Activated CD8-positive, alpha-beta memory T cell treated with anti-CD3 and anti-CD28 coated beads for 36 hours (primary cell): ENCODE data around the gene COMT. TPM values are rescaled to one million over a fixed set of nuclear protein-coding genes. Genes with fewer than 3 reads are reported as not detected.

ENCODE experiments used
- CTCF ChIA-PET: fragments of 350-600 bp; sonication (Branson Sonifier 250); formaldehyde crosslinking; loops from one replicate; lab custom pipeline; 2021; ENCODE audit warnings: antibody characterized with exemption; lab: Charles Lee
- POLR2A ChIA-PET: fragments of 350-600 bp; sonication (Branson Sonifier 250); formaldehyde crosslinking; loops from one replicate; lab custom pipeline; 2021; ENCODE audit warnings: antibody characterized with exemption; lab: Charles Lee
- total RNA-seq, 2 experiments: library from RNA; stranded (reverse); gene quantifications; one replicate each; pipeline ENCODE4 v1.2.3, GENCODE V29; 2021

COMT gene
- total RNA-seq, 2 experiments from 2014 or later, result 92.1 to 96.2 TPM

- CTCF ChIA-PET, result interaction anchor here (0.9 to 4.8 kb wide), 5 partner anchors 20 to 242 kb away, joined by 3 to 37 read pairs (median 5); no protein-coding TSS in a partner anchor
These were observed 31.3 kb downstream of the COMT start for GRCh38 chr22:19972652-19973550.

DNA sequence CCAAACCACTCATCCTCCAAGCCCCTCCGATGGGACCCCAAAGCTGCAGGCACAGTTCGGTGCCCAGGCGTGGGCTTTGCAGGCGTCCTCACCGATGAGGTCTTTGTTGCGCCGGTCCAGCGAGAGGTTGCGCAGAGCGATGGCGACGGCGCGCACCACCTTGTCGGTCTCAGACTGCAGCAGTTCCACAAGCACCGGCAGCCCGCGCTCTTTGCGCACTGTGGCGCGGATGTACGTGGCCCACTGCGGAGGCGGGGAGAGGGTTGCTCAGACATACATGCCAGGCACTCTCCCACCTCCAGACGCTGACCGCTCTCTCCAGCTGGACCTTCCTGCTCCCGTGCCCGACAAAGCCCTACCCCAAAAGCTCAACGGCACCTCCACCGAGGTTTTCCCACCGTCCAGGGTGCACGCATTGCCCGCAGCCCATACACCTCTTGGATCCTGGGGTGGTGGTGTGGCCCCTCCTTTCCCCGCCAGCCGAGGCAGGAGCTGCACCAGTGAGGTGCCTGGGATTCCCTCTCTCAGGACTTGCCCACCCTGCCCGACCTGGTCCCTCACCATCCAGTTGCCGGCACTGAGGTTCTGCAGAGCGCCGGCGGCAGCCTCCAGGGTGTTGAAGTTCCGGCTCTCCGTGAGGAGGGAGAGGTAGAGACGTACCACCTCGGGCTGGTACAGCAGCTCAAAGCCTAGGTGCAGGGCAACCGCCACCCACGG lies 32.1 kb downstream of the COMT start:
- ChIA-PET POLR2A (interaction anchor here (0.6 kb wide), 1 partner anchor 18 kb away, joined by 3 read pairs; no protein-coding TSS in a partner anchor), CTCF (interaction anchor here (0.9 to 2.1 kb wide), 4 partner anchors 11 to 183 kb away, joined by 3 to 8 read pairs (median 4); no protein-coding TSS in a partner anchor)

More at GRCh38 chr22:19972652-19973550, 31.3 kb downstream of the COMT start:
- POLR2A ChIA-PET, result no interaction called here

DNA sequence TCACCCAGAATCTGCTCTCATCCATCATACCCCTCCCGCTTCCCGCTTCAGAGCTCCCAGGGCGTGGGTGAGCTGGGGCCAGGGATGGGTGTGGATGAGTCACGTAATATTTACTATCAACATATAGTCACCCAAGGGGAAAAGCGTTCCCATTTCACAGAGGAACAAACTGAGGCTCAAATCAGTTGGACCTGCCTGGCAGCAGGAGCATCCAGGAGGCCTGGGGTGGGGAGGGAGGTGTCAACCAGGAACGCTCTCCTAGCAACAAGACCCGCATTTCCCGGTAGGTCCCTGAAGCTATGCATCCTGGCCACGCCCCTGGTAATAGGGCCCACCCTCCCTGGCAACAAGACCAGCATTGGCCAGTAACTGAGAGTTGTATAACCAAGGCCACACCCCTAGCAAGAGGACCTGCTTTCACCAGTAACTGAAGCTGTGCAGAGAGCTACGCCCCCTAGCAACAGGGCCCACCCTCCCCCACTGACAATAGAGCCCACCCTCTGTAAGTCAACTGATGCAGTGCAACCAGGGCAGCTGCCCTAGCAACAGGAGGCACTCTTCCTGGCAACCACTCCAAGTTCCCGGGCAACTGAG lies 32.8 kb downstream of the COMT start:
- POLR2A ChIA-PET, result interaction anchor here (0.6 kb wide), 1 partner anchor 18 kb away, joined by 3 read pairs; no protein-coding TSS in a partner anchor

DNA sequence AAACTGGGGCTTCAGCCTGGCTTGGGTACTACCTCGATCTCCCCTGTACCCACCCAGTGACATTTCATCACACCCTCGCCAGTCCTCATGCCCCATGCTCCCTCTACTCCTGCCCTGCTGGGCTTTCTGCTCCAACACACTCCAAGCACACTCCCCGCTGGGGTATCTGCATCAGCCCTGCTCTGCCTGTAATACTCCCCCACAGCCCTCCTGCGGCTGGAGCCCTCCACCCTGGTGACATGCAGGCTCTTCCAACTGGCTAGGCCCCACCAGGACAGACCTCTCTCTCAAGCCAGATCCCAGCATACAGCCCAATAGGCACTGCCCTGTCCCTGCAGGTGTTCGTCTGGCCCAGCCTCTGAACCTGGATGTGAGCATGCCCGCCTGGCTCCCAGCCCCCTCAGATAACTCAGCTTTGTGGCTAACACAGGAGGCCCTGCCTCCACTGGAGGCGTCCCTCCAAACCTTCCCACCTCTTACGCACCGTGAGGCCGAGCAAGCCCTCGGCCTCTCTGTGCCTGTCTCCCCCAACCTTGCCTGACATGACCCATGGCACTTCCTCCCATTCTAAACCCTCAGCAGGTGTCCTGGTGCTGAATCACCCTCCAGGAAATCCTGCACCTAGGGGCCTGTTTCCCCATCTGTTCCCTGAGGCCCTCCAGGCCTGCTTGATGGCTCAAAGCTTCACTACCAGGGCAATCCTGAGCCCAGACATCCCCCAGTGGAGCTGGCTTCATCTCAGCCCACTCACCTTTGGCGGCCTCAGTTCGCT lies 33.5 kb downstream of the COMT start:
- CTCF ChIA-PET, result interaction anchor here (1.2 to 2.1 kb wide), 3 partner anchors 9 to 38 kb away, joined by 3 to 8 read pairs (median 4); no protein-coding TSS in a partner anchor
- POLR2A ChIA-PET, result no interaction called here

More for the DNA sequence above, 32.8 kb downstream of the COMT start:
- CTCF ChIA-PET, result interaction anchor here (0.9 to 2.1 kb wide), 4 partner anchors 10 to 183 kb away, joined by 3 to 8 read pairs (median 4); no protein-coding TSS in a partner anchor

DNA sequence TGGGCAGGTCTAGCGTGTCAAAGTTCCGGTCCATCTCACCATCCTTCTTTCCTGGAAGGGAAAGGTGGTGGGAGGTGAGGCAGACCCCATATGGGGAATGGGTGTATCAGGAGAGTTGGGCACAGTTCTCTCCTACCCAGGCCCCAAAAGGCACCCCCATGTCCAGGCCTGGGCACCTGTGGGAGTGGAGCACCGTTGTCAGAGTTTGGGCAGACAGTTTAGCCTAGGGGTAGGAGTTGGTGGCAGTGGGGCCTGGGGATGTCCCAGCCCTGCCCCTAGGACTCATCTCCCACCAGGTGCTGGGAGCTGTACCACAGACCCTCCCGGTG lies 34.1 kb downstream of the COMT start:
- CTCF ChIA-PET, result interaction anchor here (2.1 kb wide), 1 partner anchor 38 kb away, joined by 8 read pairs; no protein-coding TSS in a partner anchor
- POLR2A ChIA-PET, result no interaction called here

DNA sequence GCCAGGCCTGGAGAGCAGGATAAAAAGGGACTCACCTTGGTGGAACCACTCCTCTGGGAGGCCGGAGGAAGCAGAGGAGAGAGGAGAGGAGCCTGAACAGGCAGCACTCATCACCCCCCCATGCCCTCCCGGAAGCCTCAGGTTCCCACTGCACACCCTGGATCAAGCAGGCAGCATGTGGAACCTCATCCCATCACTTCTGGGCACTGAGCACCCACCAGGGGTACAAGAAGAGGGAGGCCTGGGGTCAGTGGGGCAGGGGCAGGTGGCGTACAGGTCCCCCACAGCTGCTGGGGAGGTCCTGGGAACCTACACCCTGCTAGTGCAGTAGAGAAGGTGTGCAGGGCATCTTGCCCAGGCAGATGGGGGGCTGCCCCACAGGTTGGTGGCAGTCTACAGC lies 35.1 kb downstream of the COMT start:
- ChIA-PET CTCF (no interaction called here), POLR2A (no interaction called here)

GRCh38 chr22:19977296-19978243 lies 36.0 kb downstream of the COMT start:
- ChIA-PET CTCF (no interaction called here), POLR2A (no interaction called here)

GRCh38 chr22:19978748-19979147 lies 37.2 kb downstream of the COMT start:
- ChIA-PET CTCF (no interaction called here), POLR2A (no interaction called here)

DNA sequence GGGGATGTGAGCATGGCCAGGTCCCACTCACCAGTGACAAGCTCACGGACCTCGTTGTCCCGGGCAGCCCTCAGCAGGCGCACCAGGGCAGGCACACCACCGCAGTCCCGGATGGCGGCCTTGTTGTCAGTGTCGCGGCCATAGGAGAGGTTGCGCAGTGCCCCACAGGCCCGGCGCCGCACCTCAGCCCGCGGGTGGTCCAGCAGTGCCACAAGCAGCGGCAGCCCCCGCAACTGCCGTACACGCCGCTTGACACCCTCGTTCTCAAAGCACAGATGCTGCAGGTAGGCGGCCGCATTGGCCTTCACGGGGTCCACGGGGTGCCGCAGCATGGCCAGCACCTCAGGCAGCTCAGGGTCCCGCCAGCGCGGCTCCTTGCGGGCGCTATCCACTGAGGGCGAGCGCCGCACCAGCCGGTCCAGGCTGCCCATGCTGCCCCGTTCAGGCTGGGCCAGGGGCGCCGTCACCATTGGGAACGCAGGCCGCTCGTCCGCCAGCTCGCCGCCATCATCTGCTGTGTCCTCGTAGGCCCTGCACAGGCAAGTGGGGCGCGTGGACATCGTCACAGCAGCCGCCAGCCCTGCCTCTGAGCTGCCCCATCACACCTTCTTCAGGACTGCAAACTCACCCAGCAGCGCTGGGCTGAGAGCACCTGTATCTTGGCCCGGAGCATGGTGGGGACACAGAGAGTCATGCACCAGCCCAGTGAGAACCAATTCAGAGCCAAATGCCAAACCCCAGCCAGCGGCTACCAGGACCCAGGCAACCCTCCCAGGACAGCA lies 38.3 kb downstream of the COMT start:
- ChIA-PET CTCF (no interaction called here), POLR2A (no interaction called here)

- ChIA-PET CTCF (no interaction called here), POLR2A (no interaction called here)
These were observed 39.2 kb downstream of the COMT start for GRCh38 chr22:19980766-19981165.

DNA sequence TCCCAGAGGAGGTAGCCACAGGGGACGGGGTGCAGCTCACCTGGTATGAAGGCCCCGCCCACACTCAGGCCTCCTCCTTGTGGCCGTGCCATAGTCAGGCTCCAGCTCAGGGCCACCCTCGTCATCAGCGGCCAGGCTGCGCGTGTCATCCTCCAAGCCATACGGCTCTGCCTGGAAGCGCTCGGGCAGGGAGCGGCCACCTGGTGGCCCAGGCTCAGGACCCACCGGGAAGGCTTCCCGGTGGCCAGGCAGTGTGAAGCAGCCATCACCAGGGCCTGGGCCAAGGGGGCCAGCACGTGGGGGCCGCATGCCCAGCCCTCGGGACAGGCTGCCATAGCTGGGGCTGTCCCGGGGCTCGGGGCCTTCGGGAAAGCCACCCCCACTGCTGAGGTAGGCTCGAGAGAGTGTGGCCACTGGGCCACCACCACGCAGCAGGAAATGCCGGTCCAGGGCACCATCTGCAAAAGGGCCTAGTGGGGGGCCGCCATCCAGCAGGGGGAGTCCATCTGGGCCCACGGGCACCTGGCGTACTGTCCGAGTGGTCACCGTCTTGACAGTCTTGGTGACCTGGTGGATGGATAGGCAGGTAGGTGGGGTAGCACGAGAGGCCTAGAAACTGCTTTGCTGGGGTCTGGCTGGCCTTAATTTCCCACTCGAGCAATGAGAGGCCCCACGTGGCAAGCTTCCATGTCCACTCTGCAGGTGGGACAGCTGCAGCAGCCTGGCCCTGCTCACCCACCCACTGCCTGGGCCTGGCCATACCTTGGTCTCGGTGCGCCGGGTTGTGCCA lies 39.8 kb downstream of the COMT start:
- CTCF ChIA-PET, result no interaction called here
- POLR2A ChIA-PET, result interaction anchor here (0.8 kb wide), 1 partner anchor 22 kb away, joined by 4 read pairs; no protein-coding TSS in a partner anchor

- ChIA-PET CTCF (no interaction called here), POLR2A (interaction anchor here (0.8 kb wide), 1 partner anchor 23 kb away, joined by 4 read pairs; no protein-coding TSS in a partner anchor)
These were observed 40.7 kb downstream of the COMT start for GRCh38 chr22:19981961-19982920.

GRCh38 chr22:19982991-19983578 lies 41.5 kb downstream of the COMT start:
- CTCF ChIA-PET, result interaction anchor here (0.6 kb wide), 1 partner anchor 62 kb away, joined by 3 read pairs; no protein-coding TSS in a partner anchor

DNA sequence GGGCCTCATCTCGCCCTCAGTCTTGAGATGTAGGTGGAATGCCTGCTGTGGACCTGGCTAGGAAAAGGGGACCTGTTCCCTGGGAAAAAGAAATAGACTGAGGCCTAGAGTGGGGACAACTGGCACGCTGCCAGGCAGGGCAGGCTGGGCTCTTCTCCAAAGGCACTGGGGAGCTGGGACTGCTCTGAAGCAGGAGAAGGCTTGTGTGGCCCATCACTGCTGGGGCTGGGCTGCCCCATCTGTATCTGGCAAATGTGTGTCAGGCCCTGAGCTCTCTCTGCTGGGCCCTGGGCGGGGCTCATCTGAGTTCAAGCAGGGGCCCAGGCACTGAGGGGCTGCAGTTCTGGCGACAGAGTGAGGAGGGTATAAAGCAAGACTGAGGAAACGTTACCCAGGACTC lies 42.2 kb downstream of the COMT start:
- ChIA-PET POLR2A (no interaction called here), CTCF (interaction anchor here (1.0 kb wide), 1 partner anchor 9 kb away, joined by 3 read pairs; no protein-coding TSS in a partner anchor)

More at GRCh38 chr22:19982991-19983578, 41.5 kb downstream of the COMT start:
- POLR2A ChIA-PET, result no interaction called here
